GM23338 (cell line): ENCODE measurements around the gene STKLD1. TPM values are rescaled to one million over a fixed set of nuclear protein-coding genes. Genes with fewer than 3 reads are reported as not detected.

Source experiments
- ATAC-seq: fragments of 200-7000 bp; cut with Tn5 transposase; 3 replicates; pipeline ENCODE4 v1.9.1; 2020
- DNase-seq: peaks from one replicate; pipeline ENCODE4 v3.0.0-alpha.2; 2015; ENCODE audit warnings: low spot score
- H2AFZ ChIP-seq: fragments of 200-600 bp; sonication (generic); 2 replicates; pipeline ENCODE4 v1.8.0; 2016; ENCODE audit warnings: antibody characterized with exemption, mild to moderate bottlenecking, moderate library complexity
- H3F3A ChIP-seq: fragments of 200-600 bp; sonication (generic); replicated peaks from 2 replicates; pipeline ENCODE4 v1.8.0; 2017; ENCODE audit warnings: antibody characterized with exemption, mixed run types, low read depth
- H3K27ac ChIP-seq: fragments of 200-600 bp; sonication (generic); 2 replicates; pipeline ENCODE4 v1.6.1; 2016; ENCODE audit warnings: low read depth
- H3K27me3 ChIP-seq: fragments of 200-600 bp; sonication (generic); 2 replicates; pipeline ENCODE4 v1.8.0; 2016; ENCODE audit warnings: mild to moderate bottlenecking, mixed run types, moderate library complexity; ENCODE audit not compliant: insufficient read depth
- H3K36me3 ChIP-seq: fragments of 200-600 bp; sonication (generic); 2 replicates; pipeline ENCODE4 v1.8.0; 2016; ENCODE audit warnings: mild to moderate bottlenecking; ENCODE audit not compliant: insufficient read depth
- H3K4me1 ChIP-seq: fragments of 200-600 bp; sonication (generic); 2 replicates; pipeline ENCODE4 v1.8.0; 2016; ENCODE audit warnings: mild to moderate bottlenecking, moderate library complexity; ENCODE audit not compliant: insufficient read depth
- H3K4me2 ChIP-seq: fragments of 200-600 bp; sonication (generic); 2 replicates; pipeline ENCODE4 v1.7.1; 2017; ENCODE audit warnings: mixed run types
- H3K4me3 ChIP-seq: fragments of 200-600 bp; sonication (generic); 2 replicates; pipeline ENCODE4 v1.6.1; 2016; ENCODE audit warnings: mixed run types
- H3K79me2 ChIP-seq: fragments of 200-600 bp; sonication (generic); replicated peaks from 2 replicates; pipeline ENCODE4 v1.8.0; 2017; ENCODE audit warnings: mild to moderate bottlenecking; ENCODE audit not compliant: insufficient read depth
- H3K9me2 ChIP-seq: fragments of 200-600 bp; sonication (generic); 2 replicates; pipeline ENCODE4 v1.8.0; 2017; ENCODE audit not compliant: insufficient read depth
- H4K20me1 ChIP-seq: fragments of 200-600 bp; sonication (generic); replicated peaks from 2 replicates; pipeline ENCODE4 v1.8.0; 2017; ENCODE audit warnings: mild to moderate bottlenecking; ENCODE audit not compliant: insufficient read depth
- H3K27ac Mint-ChIP-seq: 2 replicates; pipeline ENCODE4 v1.8.0; 2020; ENCODE audit warnings: inconsistent platforms, mild to moderate bottlenecking, moderate library complexity, mixed read lengths
- H3K27me3 Mint-ChIP-seq: 3 replicates; pipeline ENCODE4 v1.8.0; 2022; ENCODE audit warnings: low read depth, mild to moderate bottlenecking, moderate library complexity, mixed read lengths, inconsistent platforms; ENCODE audit not compliant: insufficient read depth, poor library complexity
- H3K36me3 Mint-ChIP-seq: 3 replicates; pipeline ENCODE4 v1.8.0; 2021; ENCODE audit warnings: low read depth, mild to moderate bottlenecking, inconsistent platforms, moderate library complexity, mixed read lengths
- H3K4me1 Mint-ChIP-seq: 3 replicates; pipeline ENCODE4 v1.8.0; 2020; ENCODE audit warnings: mild to moderate bottlenecking, inconsistent platforms, mixed read lengths
- H3K4me3 Mint-ChIP-seq: 3 replicates; pipeline ENCODE4 v1.8.0; 2021; ENCODE audit warnings: moderate library complexity, mild to moderate bottlenecking, inconsistent platforms, mixed read lengths
- H3K9me3 Mint-ChIP-seq: 3 replicates; pipeline ENCODE4 v1.8.0; 2020; ENCODE audit warnings: moderate library complexity, mild to moderate bottlenecking, inconsistent platforms, mixed read lengths
- NANOG ChIP-seq: IDR thresholded peaks from 2 replicates; pipeline ENCODE4 v1.6.1; 2016; ENCODE audit warnings: antibody characterized with exemption, borderline replicate concordance
- polyA plus RNA-seq: library from polyadenylated mRNA; unstranded; fragments of >200 nt; fragmentation: Nextera tagmentation; extraction: Ambion mirVana; gene quantifications from 2 replicates; pipeline ENCODE4 v1.2.1, GENCODE V29; 2016
- total RNA-seq: library from RNA; depleted of rRNA; stranded (reverse); fragments of >200 nt; shearing (Covaris generic); gene quantifications from 2 replicates; pipeline ENCODE4 v1.2.3, GENCODE V29; 2014
- TF ChIP-seq, protein P1 (sequence below): fragments of 250-450 bp; sonication (Bioruptor Pico); IDR thresholded peaks from 2 replicates; pipeline ENCODE4 v1.5.0; 2020; ENCODE audit warnings: mild to moderate bottlenecking, moderate library complexity
- TF ChIP-seq, protein P2 (sequence below): IDR thresholded peaks from one replicate; pipeline ENCODE4 v1.6.1; 2018; ENCODE audit warnings: antibody characterized with exemption; ENCODE audit not compliant: unreplicated experiment

STKLD1 gene
- total and polyA plus RNA-seq, 2 experiments from 2014 or later = 0.57 TPM; not detected in 1

DNA sequence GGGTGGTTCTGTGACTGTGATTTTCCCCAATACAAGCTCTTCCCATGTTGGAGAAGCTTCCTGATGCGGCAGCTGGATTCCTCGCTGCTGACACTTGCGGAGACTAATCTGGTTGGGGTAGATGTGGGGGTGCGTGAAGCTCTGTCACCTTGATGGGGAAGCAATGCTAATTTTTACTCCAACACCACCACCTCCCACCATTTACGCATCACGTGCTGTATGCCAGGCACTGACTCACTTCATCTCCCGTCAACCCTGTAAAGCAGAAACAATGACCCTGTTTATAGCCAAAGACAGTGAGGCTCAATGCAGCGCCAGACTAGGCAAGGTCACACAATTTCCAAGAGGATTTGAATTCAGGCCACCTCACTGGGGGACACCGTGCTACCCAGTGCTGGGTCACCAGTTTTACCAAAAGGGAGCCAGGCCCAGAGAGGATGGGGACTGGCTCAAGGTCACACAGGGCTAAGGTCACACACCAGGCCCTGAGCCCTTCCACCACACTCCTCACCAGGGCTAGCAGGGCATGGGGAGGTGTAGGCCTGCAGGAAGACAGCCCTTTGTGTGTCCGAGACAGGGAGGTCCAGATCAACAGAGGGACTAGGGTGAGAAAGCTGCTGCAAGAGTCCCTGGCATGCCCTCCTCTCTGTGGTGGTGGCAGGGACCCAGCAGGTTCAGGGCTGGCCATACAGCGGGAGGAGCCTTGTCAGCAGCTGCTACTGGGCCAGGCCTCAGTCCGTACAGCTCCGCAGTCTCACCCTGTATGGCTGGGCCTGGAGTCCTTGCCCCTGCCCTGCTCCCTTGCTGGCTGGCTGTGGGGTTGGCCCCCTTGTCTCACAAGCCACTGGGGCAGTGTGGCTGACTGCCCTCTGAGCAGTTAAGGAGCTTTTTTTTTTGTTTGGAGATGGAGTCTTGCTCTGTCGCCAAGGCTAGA lies 3.3 kb downstream of the STKLD1 start (continued):
- TF ChIP-seq, protein P1, sequence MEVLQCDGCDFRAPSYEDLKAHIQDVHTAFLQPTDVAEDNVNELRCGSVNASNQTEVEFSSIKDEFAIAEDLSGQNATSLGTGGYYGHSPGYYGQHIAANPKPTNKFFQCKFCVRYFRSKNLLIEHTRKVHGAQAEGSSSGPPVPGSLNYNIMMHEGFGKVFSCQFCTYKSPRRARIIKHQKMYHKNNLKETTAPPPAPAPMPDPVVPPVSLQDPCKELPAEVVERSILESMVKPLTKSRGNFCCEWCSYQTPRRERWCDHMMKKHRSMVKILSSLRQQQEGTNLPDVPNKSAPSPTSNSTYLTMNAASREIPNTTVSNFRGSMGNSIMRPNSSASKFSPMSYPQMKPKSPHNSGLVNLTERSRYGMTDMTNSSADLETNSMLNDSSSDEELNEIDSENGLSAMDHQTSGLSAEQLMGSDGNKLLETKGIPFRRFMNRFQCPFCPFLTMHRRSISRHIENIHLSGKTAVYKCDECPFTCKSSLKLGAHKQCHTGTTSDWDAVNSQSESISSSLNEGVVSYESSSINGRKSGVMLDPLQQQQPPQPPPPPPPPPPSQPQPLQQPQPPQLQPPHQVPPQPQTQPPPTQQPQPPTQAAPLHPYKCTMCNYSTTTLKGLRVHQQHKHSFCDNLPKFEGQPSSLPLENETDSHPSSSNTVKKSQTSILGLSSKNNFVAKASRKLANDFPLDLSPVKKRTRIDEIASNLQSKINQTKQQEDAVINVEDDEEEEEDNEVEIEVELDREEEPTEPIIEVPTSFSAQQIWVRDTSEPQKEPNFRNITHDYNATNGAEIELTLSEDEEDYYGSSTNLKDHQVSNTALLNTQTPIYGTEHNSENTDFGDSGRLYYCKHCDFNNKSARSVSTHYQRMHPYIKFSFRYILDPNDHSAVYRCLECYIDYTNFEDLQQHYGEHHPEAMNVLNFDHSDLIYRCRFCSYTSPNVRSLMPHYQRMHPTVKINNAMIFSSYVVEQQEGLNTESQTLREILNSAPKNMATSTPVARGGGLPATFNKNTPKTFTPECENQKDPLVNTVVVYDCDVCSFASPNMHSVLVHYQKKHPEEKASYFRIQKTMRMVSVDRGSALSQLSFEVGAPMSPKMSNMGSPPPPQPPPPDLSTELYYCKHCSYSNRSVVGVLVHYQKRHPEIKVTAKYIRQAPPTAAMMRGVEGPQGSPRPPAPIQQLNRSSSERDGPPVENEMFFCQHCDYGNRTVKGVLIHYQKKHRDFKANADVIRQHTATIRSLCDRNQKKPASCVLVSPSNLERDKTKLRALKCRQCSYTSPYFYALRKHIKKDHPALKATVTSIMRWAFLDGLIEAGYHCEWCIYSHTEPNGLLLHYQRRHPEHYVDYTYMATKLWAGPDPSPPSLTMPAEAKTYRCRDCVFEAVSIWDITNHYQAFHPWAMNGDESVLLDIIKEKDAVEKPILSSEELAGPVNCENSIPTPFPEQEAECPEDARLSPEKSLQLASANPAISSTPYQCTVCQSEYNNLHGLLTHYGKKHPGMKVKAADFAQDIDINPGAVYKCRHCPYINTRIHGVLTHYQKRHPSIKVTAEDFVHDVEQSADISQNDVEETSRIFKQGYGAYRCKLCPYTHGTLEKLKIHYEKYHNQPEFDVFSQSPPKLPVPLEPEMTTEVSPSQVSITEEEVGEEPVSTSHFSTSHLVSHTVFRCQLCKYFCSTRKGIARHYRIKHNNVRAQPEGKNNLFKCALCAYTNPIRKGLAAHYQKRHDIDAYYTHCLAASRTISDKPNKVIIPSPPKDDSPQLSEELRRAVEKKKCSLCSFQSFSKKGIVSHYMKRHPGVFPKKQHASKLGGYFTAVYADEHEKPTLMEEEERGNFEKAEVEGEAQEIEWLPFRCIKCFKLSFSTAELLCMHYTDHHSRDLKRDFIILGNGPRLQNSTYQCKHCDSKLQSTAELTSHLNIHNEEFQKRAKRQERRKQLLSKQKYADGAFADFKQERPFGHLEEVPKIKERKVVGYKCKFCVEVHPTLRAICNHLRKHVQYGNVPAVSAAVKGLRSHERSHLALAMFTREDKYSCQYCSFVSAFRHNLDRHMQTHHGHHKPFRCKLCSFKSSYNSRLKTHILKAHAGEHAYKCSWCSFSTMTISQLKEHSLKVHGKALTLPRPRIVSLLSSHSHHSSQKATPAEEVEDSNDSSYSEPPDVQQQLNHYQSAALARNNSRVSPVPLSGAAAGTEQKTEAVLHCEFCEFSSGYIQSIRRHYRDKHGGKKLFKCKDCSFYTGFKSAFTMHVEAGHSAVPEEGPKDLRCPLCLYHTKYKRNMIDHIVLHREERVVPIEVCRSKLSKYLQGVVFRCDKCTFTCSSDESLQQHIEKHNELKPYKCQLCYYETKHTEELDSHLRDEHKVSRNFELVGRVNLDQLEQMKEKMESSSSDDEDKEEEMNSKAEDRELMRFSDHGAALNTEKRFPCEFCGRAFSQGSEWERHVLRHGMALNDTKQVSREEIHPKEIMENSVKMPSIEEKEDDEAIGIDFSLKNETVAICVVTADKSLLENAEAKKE = no peak

DNA sequence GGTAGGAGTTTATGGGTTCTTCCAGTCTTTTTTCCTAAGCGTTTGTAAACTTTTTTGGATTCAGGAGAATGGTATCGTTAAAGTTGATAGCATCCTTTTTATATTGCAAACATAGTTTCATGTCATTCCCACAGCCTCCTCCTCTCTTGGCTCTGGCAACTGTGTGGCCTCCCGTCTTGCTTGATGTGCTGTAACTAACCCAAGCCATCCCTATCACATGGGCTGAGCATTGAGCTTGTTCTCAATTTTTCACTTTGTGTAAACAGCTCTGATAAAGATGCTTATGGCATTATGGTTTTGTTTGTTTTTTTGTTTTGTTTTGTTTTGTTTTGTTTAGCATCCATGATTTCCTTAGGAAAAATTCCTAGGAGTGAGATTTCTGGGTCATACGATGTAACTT lies 4.6 kb downstream of the STKLD1 start:
- no peak overlapping the region for H2AFZ ChIP-seq
- H4K20me1 ChIP-seq = no peaks in the 10 kb centered on the region; the same call in 1 of the 2 replicates
- Mint-ChIP-seq H3K4me3 (no peak overlapping the region), H3K27ac (no peak overlapping the region), H3K4me1 (no peaks in the 10 kb centered on the region), H3K36me3 (no peaks in the 10 kb centered on the region), H3K27me3 (peaks cover 20% of the 10 kb centered on the region), H3K9me3 (peaks cover 14% of the 10 kb centered on the region; the same call in 2 of the 3 replicates)
- DNase-seq = no peak
- TF ChIP-seq, protein P2, sequence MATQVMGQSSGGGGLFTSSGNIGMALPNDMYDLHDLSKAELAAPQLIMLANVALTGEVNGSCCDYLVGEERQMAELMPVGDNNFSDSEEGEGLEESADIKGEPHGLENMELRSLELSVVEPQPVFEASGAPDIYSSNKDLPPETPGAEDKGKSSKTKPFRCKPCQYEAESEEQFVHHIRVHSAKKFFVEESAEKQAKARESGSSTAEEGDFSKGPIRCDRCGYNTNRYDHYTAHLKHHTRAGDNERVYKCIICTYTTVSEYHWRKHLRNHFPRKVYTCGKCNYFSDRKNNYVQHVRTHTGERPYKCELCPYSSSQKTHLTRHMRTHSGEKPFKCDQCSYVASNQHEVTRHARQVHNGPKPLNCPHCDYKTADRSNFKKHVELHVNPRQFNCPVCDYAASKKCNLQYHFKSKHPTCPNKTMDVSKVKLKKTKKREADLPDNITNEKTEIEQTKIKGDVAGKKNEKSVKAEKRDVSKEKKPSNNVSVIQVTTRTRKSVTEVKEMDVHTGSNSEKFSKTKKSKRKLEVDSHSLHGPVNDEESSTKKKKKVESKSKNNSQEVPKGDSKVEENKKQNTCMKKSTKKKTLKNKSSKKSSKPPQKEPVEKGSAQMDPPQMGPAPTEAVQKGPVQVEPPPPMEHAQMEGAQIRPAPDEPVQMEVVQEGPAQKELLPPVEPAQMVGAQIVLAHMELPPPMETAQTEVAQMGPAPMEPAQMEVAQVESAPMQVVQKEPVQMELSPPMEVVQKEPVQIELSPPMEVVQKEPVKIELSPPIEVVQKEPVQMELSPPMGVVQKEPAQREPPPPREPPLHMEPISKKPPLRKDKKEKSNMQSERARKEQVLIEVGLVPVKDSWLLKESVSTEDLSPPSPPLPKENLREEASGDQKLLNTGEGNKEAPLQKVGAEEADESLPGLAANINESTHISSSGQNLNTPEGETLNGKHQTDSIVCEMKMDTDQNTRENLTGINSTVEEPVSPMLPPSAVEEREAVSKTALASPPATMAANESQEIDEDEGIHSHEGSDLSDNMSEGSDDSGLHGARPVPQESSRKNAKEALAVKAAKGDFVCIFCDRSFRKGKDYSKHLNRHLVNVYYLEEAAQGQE = no peak
- TF ChIP-seq NANOG = no peak
- H3K9me2 ChIP-seq = peaks cover 11% of the 10 kb centered on the region; the same call in 1 of the 2 replicates
- H3K79me2 ChIP-seq = no peaks in the 10 kb centered on the region
- no peak overlapping the region for H3K4me2 ChIP-seq
- no peak overlapping the region for H3K27ac ChIP-seq
- H3K36me3 ChIP-seq = no peaks in the 10 kb centered on the region
- H3K27me3 ChIP-seq = peaks cover 13% of the 10 kb centered on the region
- peaks cover 4% of the 10 kb centered on the region; the same call in 1 of the 2 replicates for H3K4me1 ChIP-seq
- no peak for ATAC-seq
- no peak overlapping the region for H3K4me3 ChIP-seq
- no peaks in the 10 kb centered on the region for H3F3A ChIP-seq
